ENCODE data around the gene VSTM1. TPM values are rescaled to one million over a fixed set of nuclear protein-coding genes. Genes with fewer than 3 reads are reported as not detected.

VSTM1 gene
- total RNA-seq, 1 donor from 2014 or later, result not detected

- no peaks in the 10 kb centered on the region for H3K4me1 Mint-ChIP-seq
- H3K27ac Mint-ChIP-seq, result no peak overlapping the region
- no peak for DNase-seq (ENCODE audit: low spot score in 2 of 2, unreplicated experiment in 2 of 2)
- H3K9me3 Mint-ChIP-seq, result peaks cover 9% of the 10 kb centered on the region
- no peaks in the 10 kb centered on the region for H3K36me3 Mint-ChIP-seq
- no peak overlapping the region for H3K4me3 Mint-ChIP-seq
- H3K27me3 Mint-ChIP-seq (ENCODE audit: low read depth), result peaks cover 25% of the 10 kb centered on the region
- TF ChIP-seq CTCF (IDR thresholded peaks at IDR 0.05; ENCODE audit: unreplicated experiment), result no peak
Observed at GRCh38 chr19:54084410-54084809, 20.7 kb upstream of the VSTM1 start.

- peaks cover 9% of the 10 kb centered on the region for H3K9me3 Mint-ChIP-seq
- no peaks in the 10 kb centered on the region for H3K4me1 Mint-ChIP-seq
- H3K36me3 Mint-ChIP-seq, result no peaks in the 10 kb centered on the region
- DNase-seq (ENCODE audit: low spot score in 2 of 2, unreplicated experiment in 2 of 2), result no peak
- no peak within 1 kb of the TSS for H3K27ac Mint-ChIP-seq
- TF ChIP-seq CTCF (IDR thresholded peaks at IDR 0.05; ENCODE audit: unreplicated experiment), result no peak
- H3K27me3 Mint-ChIP-seq (ENCODE audit: low read depth), result peaks cover 5% of the 10 kb centered on the region
- H3K4me3 Mint-ChIP-seq, result no peak within 1 kb of the TSS
Observed at GRCh38 chr19:54081032-54081431, 17.3 kb upstream of the VSTM1 start, which contains the start of gene TARM1. Gene TARM1 (minus strand): TSS chr19:54081365. CDS start chr19:54081340, 25 bp downstream.

GRCh38 chr19:54077334-54077733 lies 13.6 kb upstream of the VSTM1 start:
- Mint-ChIP-seq H3K27me3 (ENCODE audit: low read depth) (peaks cover 5% of the 10 kb centered on the region), H3K9me3 (peaks cover 3% of the 10 kb centered on the region), H3K4me3 (no peak overlapping the region), H3K4me1 (no peaks in the 10 kb centered on the region), H3K27ac (no peak overlapping the region), H3K36me3 (no peaks in the 10 kb centered on the region)
- no peak for TF ChIP-seq CTCF (IDR thresholded peaks at IDR 0.05; ENCODE audit: unreplicated experiment)
- no peak for DNase-seq (ENCODE audit: low spot score in 2 of 2, unreplicated experiment in 2 of 2)

GRCh38 chr19:54074851-54075250 lies 11.2 kb upstream of the VSTM1 start:
- no peak for DNase-seq (ENCODE audit: low spot score in 2 of 2, unreplicated experiment in 2 of 2)
- H3K4me1 Mint-ChIP-seq, result no peaks in the 10 kb centered on the region
- no peak for TF ChIP-seq CTCF (IDR thresholded peaks at IDR 0.05; ENCODE audit: unreplicated experiment)
- H3K36me3 Mint-ChIP-seq, result no peaks in the 10 kb centered on the region
- H3K27me3 Mint-ChIP-seq (ENCODE audit: low read depth), result peaks cover 7% of the 10 kb centered on the region
- H3K4me3 Mint-ChIP-seq, result no peak overlapping the region
- H3K9me3 Mint-ChIP-seq, result no peaks in the 10 kb centered on the region
- H3K27ac Mint-ChIP-seq, result no peak overlapping the region

GRCh38 chr19:54073829-54074228 lies 10.1 kb upstream of the VSTM1 start:
- Mint-ChIP-seq H3K27ac (no peak overlapping the region), H3K4me3 (no peak overlapping the region), H3K27me3 (ENCODE audit: low read depth) (peaks cover 12% of the 10 kb centered on the region)

More at GRCh38 chr19:54073829-54074228, 10.1 kb upstream of the VSTM1 start:
- no peak for TF ChIP-seq CTCF (IDR thresholded peaks at IDR 0.05; ENCODE audit: unreplicated experiment)
- H3K36me3 Mint-ChIP-seq, result no peaks in the 10 kb centered on the region
- H3K9me3 Mint-ChIP-seq, result peaks cover 9% of the 10 kb centered on the region
- DNase-seq (ENCODE audit: low spot score in 2 of 2, unreplicated experiment in 2 of 2), result no peak
- no peaks in the 10 kb centered on the region for H3K4me1 Mint-ChIP-seq

Measured in mesothelial cell of epicardium (in vitro differentiated cells).